HG03025 (cell line): ENCODE data around the gene PEAR1.
"Not testable (repeated sequence)": the region's sequence is repeated elsewhere in the genome, so short reads cannot be mapped to it uniquely, and the experiment has no call there.

ENCODE experiments used
- ATAC-seq: cut with Tn5 transposase; IDR thresholded peaks from one replicate; pipeline ENCODE4 v1.9.1; 2021; ENCODE audit warnings: mild to moderate bottlenecking, moderate library complexity; ENCODE audit not compliant: unreplicated experiment, low FRiP score

The PEAR1 gene

GRCh38 chr1:156912861-156913808 lies 19.6 kb downstream of the PEAR1 start:
- no peak for ATAC-seq

- no peak for ATAC-seq
Observed at GRCh38 chr1:156913809-156914387, 20.4 kb downstream of the PEAR1 start.

GRCh38 chr1:156914440-156914856 lies 20.9 kb downstream of the PEAR1 start:
- ATAC-seq: no peak

- ATAC-seq: no peak
Observed at GRCh38 chr1:156920233-156921052, 26.9 kb downstream of the PEAR1 start, which contains the start of gene LRRC71. LRRC71 (plus strand) TSS chr1:156920632; CDS start chr1:156920804, 172 bp downstream.

- no peak for ATAC-seq
Observed at GRCh38 chr1:156921053-156921529, 27.6 kb downstream of the PEAR1 start.

DNA sequence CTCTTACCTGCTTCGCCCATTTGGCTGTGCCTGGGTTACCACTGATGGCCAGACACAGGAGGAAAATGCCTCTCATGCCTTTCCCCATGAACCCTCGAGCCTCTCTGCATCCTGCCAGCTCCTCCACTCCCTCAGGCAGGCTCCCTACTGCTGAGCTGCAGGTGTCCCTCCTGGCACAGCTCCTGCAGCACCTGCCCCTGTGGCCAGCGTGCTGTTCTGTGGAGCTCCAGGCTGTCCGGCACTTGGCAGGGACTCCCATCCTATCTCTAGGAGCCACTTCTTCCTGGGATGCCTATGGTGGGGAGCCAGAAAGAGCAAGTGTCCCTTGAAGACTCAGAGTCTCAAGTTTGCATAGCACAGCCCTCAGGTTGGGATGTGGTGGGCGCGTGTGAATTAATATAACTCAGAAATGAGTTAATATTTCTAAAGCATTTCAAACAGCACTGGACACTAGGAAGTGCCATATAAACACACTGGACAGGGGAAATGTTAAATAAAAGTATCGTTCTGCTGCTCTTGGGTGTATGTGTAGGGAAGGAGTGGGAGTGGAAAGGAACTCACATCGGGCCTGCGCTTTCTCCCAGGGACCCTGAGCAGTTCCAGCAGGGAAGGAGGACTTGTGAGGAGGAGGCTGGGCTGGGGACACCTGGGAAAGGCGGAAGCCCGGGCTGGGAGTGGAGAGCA lies 29.6 kb downstream of the PEAR1 start:
- ATAC-seq: no peak

DNA sequence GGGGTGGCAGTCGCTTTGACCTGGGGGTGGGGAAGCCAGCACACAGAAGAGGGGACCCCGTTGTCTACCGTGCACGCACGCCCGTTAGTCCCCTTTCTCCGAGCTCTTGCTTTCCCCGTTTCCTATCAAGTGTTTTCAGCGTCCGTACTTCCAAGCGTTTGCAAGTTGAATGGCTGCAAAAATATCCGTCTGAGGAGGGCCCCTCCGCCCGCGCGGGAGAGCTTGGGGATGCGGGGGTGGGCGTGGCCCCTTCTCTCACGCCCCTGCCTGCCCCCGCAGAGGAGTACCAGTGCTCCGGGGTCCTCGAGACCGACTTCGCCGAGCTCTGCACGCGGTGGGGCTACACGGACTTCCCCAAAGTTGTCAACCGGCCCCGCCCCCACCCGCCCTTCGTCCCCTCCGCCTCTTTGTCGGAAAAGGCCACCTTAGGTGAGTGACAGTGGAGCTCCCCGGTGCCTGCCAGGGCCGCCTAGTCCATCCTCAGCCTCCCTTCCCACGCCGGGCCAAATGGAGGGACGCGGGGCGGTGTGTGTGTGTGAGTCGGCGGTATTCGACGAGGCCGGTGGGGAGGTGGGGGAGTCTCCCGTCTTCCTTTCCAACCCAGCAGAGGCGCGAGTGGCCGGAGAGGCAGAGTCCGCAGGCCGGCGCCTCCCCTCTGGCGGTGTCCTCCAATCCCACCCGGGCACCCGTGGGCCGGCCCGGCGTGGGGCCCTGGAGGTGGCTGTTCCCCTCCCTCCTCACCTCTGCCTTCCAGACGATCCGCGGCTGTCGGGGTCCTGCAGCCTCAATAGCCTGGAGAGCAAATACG lies 30.4 kb downstream of the PEAR1 start:
- ATAC-seq: no peak

GRCh38 chr1:156924478-156925153 lies 31.1 kb downstream of the PEAR1 start:
- ATAC-seq: no peak

GRCh38 chr1:156925154-156926010 lies 31.9 kb downstream of the PEAR1 start:
- no peak for ATAC-seq

DNA sequence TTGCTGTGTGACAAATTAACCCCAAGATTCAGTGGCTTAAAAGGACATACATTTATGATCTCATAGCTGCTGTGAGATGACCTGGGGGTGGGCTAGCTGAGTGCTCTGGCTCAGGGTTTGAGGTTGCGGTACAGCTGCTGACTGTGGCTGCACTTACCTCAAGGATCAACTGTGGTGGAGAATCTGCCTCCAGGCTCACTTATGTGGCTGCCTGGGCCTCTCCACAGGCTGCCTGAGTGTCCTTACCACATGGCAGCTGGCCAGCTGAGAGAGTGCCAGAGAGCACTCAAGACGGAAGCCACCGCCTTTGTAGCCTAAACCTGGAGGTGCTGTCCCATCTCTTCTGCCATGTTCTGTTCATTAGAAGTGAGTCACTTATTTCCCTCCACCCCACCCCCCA lies 32.7 kb downstream of the PEAR1 start:
- no peak for ATAC-seq

DNA sequence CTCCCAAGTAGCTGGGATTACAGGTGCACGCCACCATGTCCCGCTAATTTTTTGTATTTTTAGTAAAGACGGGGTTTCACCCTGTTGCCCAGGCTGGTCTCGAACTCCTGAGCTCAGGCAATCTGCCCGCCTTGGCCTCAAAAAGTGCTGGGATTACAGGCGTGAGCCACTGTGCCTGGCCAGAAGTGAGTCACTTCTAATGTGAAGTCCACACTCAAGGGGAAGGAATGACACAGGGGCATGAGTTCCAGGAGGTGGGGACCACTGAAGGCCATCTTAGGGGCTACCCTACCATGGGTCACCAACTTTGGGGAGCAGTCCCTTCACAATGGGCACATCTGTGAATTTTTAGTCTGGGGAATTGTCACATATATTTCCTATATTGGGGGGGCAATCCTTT lies 33.2 kb downstream of the PEAR1 start:
- not testable (repeated sequence) for ATAC-seq

DNA sequence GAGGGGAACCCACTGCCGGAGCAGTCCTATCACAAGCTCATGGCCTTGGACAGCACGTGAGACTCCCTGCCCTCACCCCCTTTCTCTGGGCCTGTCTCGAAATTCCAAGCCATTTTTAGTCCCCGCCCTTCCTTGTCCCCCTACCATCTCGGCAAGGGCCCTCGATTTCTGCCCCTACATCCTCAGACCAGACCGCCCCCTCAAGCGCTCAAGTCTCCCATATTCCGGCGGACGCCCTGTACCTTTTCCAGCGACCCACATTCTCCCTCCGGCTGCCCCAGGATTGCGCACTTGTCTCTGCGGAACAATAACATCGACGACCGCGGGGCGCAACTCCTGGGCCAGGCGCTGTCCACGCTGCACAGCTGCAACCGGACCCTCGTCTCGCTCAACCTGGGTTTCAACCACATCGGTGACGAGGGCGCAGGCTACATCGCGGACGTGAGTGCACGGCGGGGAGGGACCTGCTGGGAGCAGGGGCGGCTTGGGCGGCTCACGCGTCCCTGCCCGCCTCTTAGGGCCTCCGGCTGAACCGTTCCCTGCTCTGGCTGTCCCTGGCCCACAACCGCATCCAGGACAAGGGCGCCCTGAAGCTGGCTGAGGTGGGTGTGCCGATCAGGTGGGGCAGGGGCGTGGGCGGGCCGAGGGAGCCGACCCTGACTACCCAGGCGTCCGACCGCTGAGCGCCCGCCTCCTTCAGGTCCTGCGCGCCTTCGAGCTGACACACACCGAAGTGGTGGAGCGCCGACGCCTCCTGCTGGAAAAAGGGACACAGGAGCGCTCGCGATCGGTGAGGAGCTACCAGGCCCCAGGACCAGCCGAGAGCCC lies 33.9 kb downstream of the PEAR1 start:
- ATAC-seq: no peak

GRCh38 chr1:156928043-156928602 lies 34.6 kb downstream of the PEAR1 start:
- ATAC-seq: no peak

DNA sequence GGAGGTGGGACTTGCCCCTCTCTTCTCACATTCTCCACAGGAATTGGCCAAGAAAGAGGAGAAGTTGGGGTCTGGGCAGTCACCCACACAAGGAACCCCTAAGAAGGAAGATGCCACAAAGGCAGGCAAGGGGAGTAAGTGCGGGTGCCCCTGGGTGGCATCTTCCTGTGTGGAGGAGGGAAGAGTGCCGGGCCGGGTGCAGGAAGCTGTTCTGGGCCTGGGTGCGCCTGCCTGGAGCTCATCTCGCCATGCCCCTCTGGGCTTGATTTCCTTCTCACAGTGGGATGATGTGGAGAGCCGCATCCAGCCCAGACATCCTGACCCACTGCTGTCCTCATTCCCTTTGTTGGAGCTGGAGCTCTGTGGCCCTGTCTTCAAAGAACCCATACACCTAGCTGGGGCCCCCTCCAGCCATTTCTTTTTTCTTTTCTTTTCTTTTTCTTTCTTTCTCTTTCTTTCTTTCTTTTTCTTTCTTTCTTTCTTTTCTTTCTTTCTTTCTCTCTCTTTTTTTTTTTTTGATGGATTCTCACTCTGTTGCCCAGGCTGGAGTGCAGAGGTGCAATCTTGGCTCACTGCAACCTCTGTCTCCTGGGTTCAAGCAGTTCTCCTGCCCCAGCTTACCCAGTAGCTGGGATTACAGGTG lies 36.2 kb downstream of the PEAR1 start:
- no peak for ATAC-seq

DNA sequence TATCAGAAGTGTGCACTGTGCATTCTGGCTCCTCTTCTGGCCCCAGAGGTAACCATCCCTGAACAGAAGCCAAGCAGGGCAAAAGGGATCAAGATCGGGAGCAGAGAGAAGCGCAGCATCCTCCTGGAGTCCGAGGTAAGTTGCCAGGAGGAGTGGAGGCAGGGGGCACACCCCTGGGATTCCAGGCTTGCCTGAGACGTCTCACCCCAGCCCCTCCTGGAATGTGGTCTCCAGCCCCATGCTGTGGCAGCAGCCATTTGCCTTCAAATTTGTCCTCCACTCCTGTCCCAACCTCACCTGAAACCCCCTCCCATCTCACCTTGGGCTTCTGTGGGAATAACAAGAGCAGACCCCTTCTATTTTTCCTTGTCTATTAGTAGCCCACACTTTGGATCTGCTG lies 37.0 kb downstream of the PEAR1 start:
- ATAC-seq: no peak

DNA sequence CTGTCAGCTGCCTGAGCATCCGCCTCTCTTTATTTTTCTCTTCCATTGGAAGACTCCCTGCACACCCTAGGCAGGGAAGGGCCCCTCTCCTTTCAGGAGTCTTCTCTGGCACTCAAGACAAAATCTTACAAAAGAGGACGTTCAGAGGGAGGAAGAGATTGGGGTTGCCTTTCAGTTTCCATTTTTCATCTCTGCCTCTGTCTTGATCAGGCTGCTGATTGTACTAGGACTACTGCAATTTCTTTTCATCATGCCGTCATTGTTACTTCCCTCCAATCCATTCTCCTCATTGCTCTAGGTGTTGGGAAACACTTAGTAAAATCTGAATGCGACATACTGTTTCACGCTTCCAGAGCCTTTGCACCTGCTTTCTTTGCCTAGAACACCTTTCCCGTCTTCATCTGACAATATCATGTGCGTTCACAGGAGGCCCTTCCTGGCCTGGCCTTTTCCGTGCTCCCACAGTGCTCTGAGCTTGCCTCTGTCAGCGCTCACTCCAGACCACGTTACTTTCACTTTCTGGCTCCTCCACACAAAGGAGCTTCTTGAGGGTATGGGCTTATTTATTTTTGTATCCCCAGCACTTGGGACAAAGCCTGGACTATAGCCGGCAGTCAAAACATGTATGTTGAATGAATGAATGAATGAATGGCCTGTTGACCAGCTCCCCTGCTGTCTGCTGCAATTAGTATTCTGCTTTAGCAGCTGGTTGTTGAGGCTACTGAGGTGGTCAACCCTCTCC lies 37.9 kb downstream of the PEAR1 start:
- no peak for ATAC-seq
